Measurements from ENCODE around the gene E2F4. TPM values are rescaled to one million over a fixed set of nuclear protein-coding genes. Genes with fewer than 3 reads are reported as not detected.

The E2F4 gene
- total RNA-seq, 1 donor from 2014 or later, result 19.0 TPM

DNA sequence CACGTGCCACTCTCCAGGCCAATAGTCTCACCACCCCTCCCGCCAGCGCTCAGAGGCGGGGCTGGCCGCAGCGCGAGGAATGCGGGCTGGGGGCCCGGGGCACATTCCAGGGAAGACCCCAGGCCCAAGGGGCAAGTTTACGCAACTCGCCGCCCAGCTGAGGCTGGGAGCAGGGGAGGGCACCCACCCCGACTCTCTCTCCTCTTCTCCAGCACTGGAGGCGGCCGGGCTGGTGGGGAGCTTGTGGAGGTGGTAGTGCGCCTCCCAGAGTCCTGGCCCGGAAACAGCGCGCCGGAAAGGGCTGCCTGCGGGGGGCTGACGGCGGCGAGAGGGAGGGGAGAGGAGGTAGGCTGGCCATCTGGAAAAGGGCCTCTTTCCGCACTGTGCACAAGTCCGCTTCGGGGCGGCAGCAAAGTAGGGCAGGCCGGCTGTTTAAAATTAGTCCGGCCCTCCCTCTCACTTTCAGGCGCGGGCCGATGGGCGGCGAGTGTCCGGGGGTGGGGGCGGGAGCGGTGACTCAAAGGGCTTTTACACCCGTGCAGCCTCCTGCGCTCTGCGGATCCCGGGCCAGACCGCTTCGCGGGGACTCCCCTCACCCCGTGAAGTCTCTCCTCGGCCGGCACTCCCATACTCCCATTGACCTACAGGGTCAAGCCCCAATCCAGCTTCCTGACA, 54.3 kb downstream of the E2F4 start:
- DNase-seq (ENCODE audit: low spot score) (peak; percentile 55), ATAC-seq (peak; percentile 40)

DNA sequence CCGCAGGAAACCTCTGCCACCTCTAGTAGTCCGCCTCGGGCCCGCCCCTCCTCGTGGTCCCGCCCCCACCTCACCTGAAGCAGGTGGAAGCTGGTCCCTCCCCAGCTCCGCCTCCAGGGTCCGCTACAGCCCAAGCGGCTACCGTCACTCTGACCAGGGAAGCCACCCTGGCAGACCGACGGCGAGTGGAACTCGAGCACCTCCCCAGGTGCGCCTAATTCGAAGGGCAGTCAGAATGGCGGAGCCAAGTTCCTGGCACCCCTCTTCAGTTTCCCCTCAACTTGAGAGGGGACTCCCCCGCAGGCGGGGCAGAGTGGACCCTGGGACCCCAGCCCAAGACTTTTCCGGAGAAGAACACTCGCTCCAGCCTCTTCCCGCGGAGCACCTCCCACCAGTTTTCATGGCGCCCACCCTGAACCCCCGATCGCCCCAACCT, 54.8 kb downstream of the E2F4 start:
- no peak for DNase-seq (ENCODE audit: low spot score)
- ATAC-seq, result peak; percentile 39

DNA sequence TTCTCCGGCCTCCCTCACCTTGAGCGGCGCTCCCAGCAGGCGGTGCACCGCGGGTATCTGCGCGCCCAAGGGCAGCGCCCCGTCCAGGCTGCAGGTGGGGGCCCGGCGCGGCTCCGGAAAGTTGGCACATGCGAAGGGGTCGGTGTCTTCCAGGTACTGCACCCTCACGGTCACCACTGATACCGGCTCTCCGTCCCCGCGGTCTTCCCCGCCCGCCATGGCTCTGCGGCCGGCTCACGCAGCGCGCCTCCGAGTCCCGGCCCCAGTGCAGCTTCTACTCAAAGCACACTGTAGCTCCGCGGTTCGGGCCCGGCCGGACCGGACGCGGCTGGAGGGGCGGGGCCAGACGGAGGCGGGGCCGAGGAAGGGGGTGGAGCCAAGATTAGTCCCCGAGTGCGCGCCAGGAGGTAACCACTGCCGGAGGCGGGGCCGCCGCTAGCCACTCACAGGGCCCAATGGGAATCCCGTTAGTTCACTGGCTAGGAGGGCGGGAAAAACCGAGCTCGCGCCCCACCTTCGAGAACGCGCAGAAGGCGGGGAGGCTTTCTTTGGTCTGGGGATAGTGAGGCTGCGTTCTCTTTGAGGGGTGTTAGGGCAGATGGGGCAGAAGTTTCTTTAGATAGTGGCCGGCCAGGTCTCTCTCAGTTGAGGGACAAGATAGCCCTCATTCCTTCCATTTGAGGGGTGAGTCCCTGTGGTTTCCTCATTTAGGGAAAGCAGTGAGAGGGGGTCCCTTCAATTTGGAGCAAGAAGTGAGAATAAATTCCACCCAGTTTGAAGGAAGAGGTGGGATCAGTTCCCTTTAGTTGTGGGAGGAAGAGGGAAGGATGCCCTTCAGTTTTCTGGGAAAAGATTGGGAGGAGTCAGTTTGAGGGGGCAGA, 55.5 kb downstream of the E2F4 start, which contains the start of gene FHOD1:
Gene FHOD1, minus strand, starts transcription at position 290 of the 881 bp plus-strand sequence. Its CDS starts 71 bp downstream, at position 219.
- peak; percentile 87 for ATAC-seq
- peak; percentile 91 for DNase-seq (ENCODE audit: low spot score)

DNA sequence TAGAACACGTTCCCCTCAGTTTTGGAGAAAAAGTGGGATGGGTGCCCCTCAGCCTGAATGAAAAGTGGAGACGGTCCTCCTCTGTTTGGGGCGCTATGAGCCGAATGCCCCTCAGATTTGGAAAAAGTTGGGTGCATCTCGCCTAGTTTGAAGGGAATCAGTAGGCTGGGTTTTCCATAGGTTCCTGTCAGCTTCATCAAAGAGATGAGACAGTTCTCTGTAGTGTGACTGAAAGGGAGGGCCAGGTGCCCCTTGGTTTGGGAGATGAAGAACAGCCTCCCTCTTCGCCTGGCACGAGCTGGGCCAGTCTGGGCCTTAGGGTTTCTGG, 56.1 kb downstream of the E2F4 start:
- DNase-seq (ENCODE audit: low spot score) (no peak), ATAC-seq (no peak)

Other genes with a start within 250 kb of the E2F4 start
- 80.3 TPM for gene CES3, start 230.9 kb upstream of the E2F4 start, total RNA-seq
- gene CES4A, start 203.6 kb upstream of the E2F4 start, total RNA-seq, result 67.7 TPM
- gene CBFB, start 163.0 kb upstream of the E2F4 start, total RNA-seq, result 12.2 TPM
- gene PHAF1, start 82.2 kb upstream of the E2F4 start, total RNA-seq, result 29.1 TPM
- 1.6 TPM for gene B3GNT9, start 41.2 kb upstream of the E2F4 start, total RNA-seq
- 12.1 TPM for gene TRADD, start 32.2 kb upstream of the E2F4 start, total RNA-seq
- 20.6 TPM for gene FBXL8, start 32.2 kb upstream of the E2F4 start, total RNA-seq
- gene HSF4, start 27.4 kb upstream of the E2F4 start, total RNA-seq, result 60.5 TPM
- gene NOL3, start 21.6 kb upstream of the E2F4 start, total RNA-seq, result 40.7 TPM
- gene MATCAP1, start 8.2 kb upstream of the E2F4 start, total RNA-seq, result 14.9 TPM
- gene EXOC3L1, start 2.0 kb upstream of the E2F4 start, total RNA-seq, result 1.8 TPM
- gene ELMO3, start 7.0 kb downstream of the E2F4 start, total RNA-seq, result 5.2 TPM
- 44.9 TPM for gene TMEM208, start 35.0 kb downstream of the E2F4 start, total RNA-seq
- gene FHOD1, start 55.3 kb downstream of the E2F4 start, total RNA-seq, result 5.9 TPM
- 0.30 TPM for gene SLC9A5, start 56.8 kb downstream of the E2F4 start, total RNA-seq
- gene PLEKHG4, start 87.4 kb downstream of the E2F4 start, total RNA-seq, result 0.20 TPM
- not detected for gene KCTD19, start 134.6 kb downstream of the E2F4 start, total RNA-seq
- 0.25 TPM for gene LRRC36, start 134.7 kb downstream of the E2F4 start, total RNA-seq
- 0.40 TPM for gene TPPP3, start 201.3 kb downstream of the E2F4 start, total RNA-seq
- gene ZDHHC1, start 224.3 kb downstream of the E2F4 start, total RNA-seq, result 1.6 TPM
- gene HSD11B2, start 239.0 kb downstream of the E2F4 start, total RNA-seq, result 3.1 TPM